AG08395 (cell line): ENCODE results near the gene SF3B5.
A peak's percentile ranks its signal among the peaks of the same experiment; 100 is the strongest.
"Not testable (repeated sequence)": the region's sequence is repeated elsewhere in the genome, so short reads cannot be mapped to it uniquely, and the experiment has no call there.

ENCODE experiments used
- DNase-seq: peaks from one replicate; pipeline ENCODE4 v3.0.0; 2012; ENCODE audit warnings: mixed read lengths, low spot score

The SF3B5 gene

GRCh38 chr6:144104898-144105487, 9.6 kb upstream of the SF3B5 start:
- peak; percentile 75 for DNase-seq

- DNase-seq, result no peak
Observed at GRCh38 chr6:144104488-144104887, 9.1 kb upstream of the SF3B5 start.

GRCh38 chr6:144103026-144103563, 7.7 kb upstream of the SF3B5 start:
- DNase-seq, result no peak

- DNase-seq, result no peak
Observed at GRCh38 chr6:144098993-144099392, 3.6 kb upstream of the SF3B5 start.

- DNase-seq, result peak; percentile 4
Observed at GRCh38 chr6:144094731-144095133, 641 bp downstream of the SF3B5 start.

- no peak for DNase-seq
Observed at GRCh38 chr6:144093658-144094057, 1.7 kb downstream of the SF3B5 start.

- no peak for DNase-seq
Observed at GRCh38 chr6:144093236-144093635, 2.1 kb downstream of the SF3B5 start.

- DNase-seq, result no peak
Observed at GRCh38 chr6:144090384-144090783, 5.0 kb downstream of the SF3B5 start.

GRCh38 chr6:144087789-144088426, 7.5 kb downstream of the SF3B5 start:
- DNase-seq, result peak; percentile 32

- no peak for DNase-seq
Observed at GRCh38 chr6:144086959-144087358, 8.4 kb downstream of the SF3B5 start.

- DNase-seq, result no peak
Observed at GRCh38 chr6:144083172-144083571, 12.2 kb downstream of the SF3B5 start.

GRCh38 chr6:144082412-144082811, 13.0 kb downstream of the SF3B5 start:
- DNase-seq, result not testable (repeated sequence)

GRCh38 chr6:144077871-144078270, 17.5 kb downstream of the SF3B5 start:
- DNase-seq, result no peak

- DNase-seq, result no peak
Observed at GRCh38 chr6:144075875-144076274, 19.5 kb downstream of the SF3B5 start.

- DNase-seq, result no peak
Observed at GRCh38 chr6:144075187-144075586, 20.2 kb downstream of the SF3B5 start.

GRCh38 chr6:144073024-144073423, 22.3 kb downstream of the SF3B5 start:
- no peak for DNase-seq

GRCh38 chr6:144069506-144069905, 25.9 kb downstream of the SF3B5 start:
- no peak for DNase-seq

- DNase-seq, result no peak
Observed at GRCh38 chr6:144068794-144069193, 26.6 kb downstream of the SF3B5 start.

- DNase-seq, result no peak
Observed at GRCh38 chr6:144066741-144067484, 28.5 kb downstream of the SF3B5 start.

- no peak for DNase-seq
Observed at GRCh38 chr6:144066255-144066654, 29.1 kb downstream of the SF3B5 start.

GRCh38 chr6:144065213-144065660, 30.1 kb downstream of the SF3B5 start:
- no peak for DNase-seq

- no peak for DNase-seq
Observed at GRCh38 chr6:144064402-144065212, 30.8 kb downstream of the SF3B5 start.
